Esophagus (tissue), 2 donors: ENCODE measurements around the gene OR6P1. TPM values are rescaled to one million over a fixed set of nuclear protein-coding genes. Genes with fewer than 3 reads are reported as not detected.

Experiments used
- H3K27ac ChIP-seq, 2 donors: one replicate each; pipeline ENCODE4 v1.5.1; 2013; ENCODE audit warnings: low read depth in 2 of 2, mild to moderate bottlenecking in 2 of 2, inconsistent platforms in 1 of 2, low read length in 1 of 2, moderate library complexity in 1 of 2
- H3K27me3 ChIP-seq, 2 donors: one replicate each; pipeline ENCODE4 v1.6.1; 2013; ENCODE audit warnings: low read length in 2 of 2, control low read depth in 1 of 2, mild to moderate bottlenecking in 1 of 2; ENCODE audit not compliant: insufficient read depth in 2 of 2, control insufficient read depth in 1 of 2
- H3K36me3 ChIP-seq, 2 donors: one replicate each; pipeline ENCODE4 v1.6.1; 2013; ENCODE audit warnings: low read length in 1 of 2; ENCODE audit not compliant: control insufficient read depth in 2 of 2, insufficient read depth in 2 of 2
- H3K4me1 ChIP-seq, 2 donors: one replicate each; pipeline ENCODE4 v1.6.1; 2013; ENCODE audit warnings: low read length in 1 of 2; ENCODE audit not compliant: control insufficient read depth in 2 of 2, insufficient read depth in 2 of 2
- H3K4me3 ChIP-seq, 2 donors: one replicate each; pipeline ENCODE4 v1.5.1; 2013; ENCODE audit warnings: low read length in 2 of 2, mild to moderate bottlenecking in 2 of 2, low read depth in 1 of 2, moderate library complexity in 1 of 2
- H3K9me3 ChIP-seq, 2 donors: one replicate each; pipeline ENCODE4 v1.6.1; 2013; ENCODE audit warnings: mild to moderate bottlenecking in 2 of 2, low read depth in 1 of 2, low read length in 1 of 2, moderate library complexity in 1 of 2; ENCODE audit not compliant: control insufficient read depth in 2 of 2, insufficient read depth in 1 of 2
- WGBS, 2 donors: extraction: QIAGEN DNeasy Blood & Tissue Kit; methylation state at CpG; one replicate each; pipeline ENCODE4 v1.1.7; 2013; 5-methylcytosine and 5-hydroxymethylcytosine counted together
- polyA plus RNA-seq, 2 donors: library from polyadenylated mRNA; stranded (reverse); fragments of 200-250 nt; gene quantifications; one replicate each; pipeline ENCODE4 v1.2.3, GENCODE V29; 2013
- donor health status: healthy with polysubstance abuse.
- donor health status: Bipolar disorder and iron deficiency.

The OR6P1 gene
- not detected for polyA plus RNA-seq

DNA sequence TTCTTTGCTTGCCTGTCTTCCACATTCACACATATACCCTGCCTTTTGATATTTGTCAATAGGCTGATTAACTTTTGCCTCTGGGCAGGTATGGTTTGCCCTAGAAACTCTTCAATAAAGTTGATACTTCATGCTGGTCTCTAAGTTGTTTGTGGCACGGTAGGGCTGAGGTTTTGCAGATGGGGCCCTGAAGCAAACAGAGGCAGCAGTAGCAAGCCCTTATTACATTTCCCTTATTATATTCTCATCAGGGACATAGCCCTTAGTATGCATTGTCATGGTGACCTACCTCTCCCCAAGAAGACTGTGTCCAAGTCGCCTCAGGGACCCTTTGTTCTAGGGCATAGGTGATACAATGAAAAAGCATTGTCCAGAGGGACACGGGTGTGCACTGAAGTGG is at the start of gene OR6P1:
Gene OR6P1, minus strand, starts transcription at position 101 of the 400 bp plus-strand sequence. CDS start 6,976 bp downstream, outside the sequence.
- WGBS, 2 donors, result 73 to 78% methylated on average over 3 of the region's 3 CpGs
- H3K4me1 ChIP-seq, result no peaks in the 10 kb centered on the region
- H3K4me3 ChIP-seq, result no peak within 1 kb of the TSS
- no peaks in the 10 kb centered on the region for H3K9me3 ChIP-seq
- no peak within 1 kb of the TSS for H3K27ac ChIP-seq
- no peaks in the 10 kb centered on the region for H3K36me3 ChIP-seq
- H3K27me3 ChIP-seq, result no peaks in the 10 kb centered on the region

DNA sequence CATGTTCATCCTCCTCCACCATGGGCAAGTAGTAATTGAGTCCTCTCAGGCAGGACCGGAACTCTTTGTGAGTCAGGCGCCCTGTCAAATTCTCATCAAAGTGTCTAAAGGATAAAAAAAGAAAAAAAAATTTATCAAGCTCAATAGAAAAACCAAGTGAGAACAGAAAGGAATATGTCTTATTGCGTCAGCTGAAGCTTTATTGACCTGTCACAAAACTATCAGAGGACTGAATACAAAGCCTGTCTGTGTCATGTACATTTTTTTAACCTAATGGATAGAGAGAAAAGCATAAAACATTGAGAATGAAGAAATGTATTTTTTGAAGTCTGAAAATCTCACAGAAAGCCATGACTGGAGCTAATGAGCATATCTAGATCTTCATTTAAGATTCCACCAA is 43.4 kb upstream of the OR6P1 start:
- Histone ChIP-seq H3K27ac (no peak overlapping the region), H3K9me3 (no peaks in the 10 kb centered on the region), H3K4me3 (no peak overlapping the region), H3K36me3 (no peaks in the 10 kb centered on the region), H3K27me3 (no peaks in the 10 kb centered on the region), H3K4me1 (no peaks in the 10 kb centered on the region)
- WGBS, 2 donors, result 72 to 86% methylated on average over 3 of the region's 3 CpGs

DNA sequence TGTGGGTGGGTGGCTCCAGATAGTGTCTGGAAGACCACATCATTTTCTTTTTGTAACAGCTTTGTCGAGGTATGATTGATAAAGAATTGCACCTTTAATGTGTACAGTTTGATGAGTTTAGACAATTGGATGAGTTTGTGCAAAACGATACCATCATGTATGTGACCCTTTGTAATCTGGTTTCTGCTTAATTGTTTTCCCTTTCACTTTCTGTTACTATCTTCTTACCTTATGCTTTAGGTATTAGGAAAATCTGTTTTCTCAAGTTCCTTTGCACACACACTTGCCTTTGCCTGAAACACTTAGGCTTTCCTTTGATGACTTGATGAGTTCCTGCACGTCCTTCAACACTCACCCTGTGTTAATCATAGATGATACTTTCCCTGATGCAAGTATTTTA is 41.5 kb upstream of the OR6P1 start:
- no peaks in the 10 kb centered on the region for H3K4me1 ChIP-seq
- H3K4me3 ChIP-seq, result no peak overlapping the region
- H3K36me3 ChIP-seq, result no peaks in the 10 kb centered on the region
- H3K9me3 ChIP-seq, result no peaks in the 10 kb centered on the region
- 50 to 58% methylated on average over 3 of the region's 3 CpGs for WGBS, 2 donors
- H3K27ac ChIP-seq, result no peak overlapping the region
- H3K27me3 ChIP-seq, result no peaks in the 10 kb centered on the region

- H3K27me3 ChIP-seq, result no peaks in the 10 kb centered on the region
- no peak overlapping the region for H3K27ac ChIP-seq
- no peak overlapping the region for H3K4me3 ChIP-seq
- 71 to 78% methylated on average over 1 of the region's 1 CpG for WGBS, 2 donors
- no peaks in the 10 kb centered on the region for H3K9me3 ChIP-seq
- no peaks in the 10 kb centered on the region for H3K4me1 ChIP-seq
- H3K36me3 ChIP-seq, result no peaks in the 10 kb centered on the region
These were observed 36.9 kb upstream of the OR6P1 start for GRCh38 chr1:158607296-158607695.

DNA sequence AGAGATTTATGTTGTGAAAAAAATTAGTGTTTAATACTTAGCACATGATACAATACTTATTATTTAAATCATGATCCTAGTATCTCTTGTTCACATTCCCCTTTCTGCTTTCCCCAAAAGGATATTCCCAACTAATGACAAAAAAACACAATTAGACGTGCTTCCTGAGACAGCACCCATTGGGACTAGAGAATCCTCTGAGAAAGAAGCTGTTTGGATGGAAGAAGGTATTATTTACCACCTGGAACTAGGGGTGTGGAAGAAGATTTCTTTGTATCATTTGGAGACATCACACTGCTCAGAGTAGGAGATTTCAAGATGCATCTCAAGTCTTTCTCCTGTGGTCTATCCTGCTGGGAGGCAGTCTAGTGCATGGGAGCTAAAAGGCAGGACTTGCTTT is 34.6 kb upstream of the OR6P1 start, which contains the start of gene OR10Z1:
Gene OR10Z1, plus strand, starts transcription at position 301 of the 400 bp plus-strand sequence. CDS start 1,171 bp downstream, outside the sequence.
- WGBS, 2 donors, result 68 to 70% methylated on average over 1 of the region's 1 CpG
- no peaks in the 10 kb centered on the region for H3K9me3 ChIP-seq

DNA sequence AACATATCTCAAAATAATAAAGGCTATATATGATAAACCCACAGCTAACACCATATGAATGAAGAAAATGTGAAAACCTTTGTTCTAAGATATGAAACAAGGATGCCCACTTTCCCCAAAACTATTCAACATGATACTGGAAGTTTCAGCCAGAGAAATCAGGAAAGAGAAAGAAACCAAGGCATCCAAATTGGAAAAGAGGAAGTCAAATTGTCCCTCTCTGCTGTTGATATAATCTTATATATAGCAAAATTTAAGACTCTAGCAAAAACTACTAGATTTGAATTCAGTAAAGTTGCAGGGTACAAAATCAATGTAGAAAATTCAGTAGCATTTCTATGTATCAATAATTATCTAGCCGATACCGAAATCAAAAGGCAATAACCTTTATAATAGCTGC is 30.4 kb upstream of the OR6P1 start:
- Histone ChIP-seq H3K36me3 (no peaks in the 10 kb centered on the region), H3K27ac (no peak overlapping the region), H3K27me3 (no peaks in the 10 kb centered on the region), H3K9me3 (peaks cover 2 to 5% of the 10 kb centered on the region in 2 donors), H3K4me1 (no peaks in the 10 kb centered on the region), H3K4me3 (no peak overlapping the region)
- 48 to 87% methylated on average over 2 of the region's 2 CpGs for WGBS, 2 donors

More for the DNA sequence above, 34.6 kb upstream of the OR6P1 start, which contains the start of gene OR10Z1:
- H3K4me3 ChIP-seq, result no peak within 1 kb of the TSS
- H3K4me1 ChIP-seq, result no peaks in the 10 kb centered on the region
- no peak within 1 kb of the TSS for H3K27ac ChIP-seq
- H3K36me3 ChIP-seq, result no peaks in the 10 kb centered on the region
- H3K27me3 ChIP-seq, result no peaks in the 10 kb centered on the region

- Histone ChIP-seq H3K36me3 (no peaks in the 10 kb centered on the region), H3K27me3 (peaks cover 0 to 3% of the 10 kb centered on the region in 2 donors), H3K9me3 (peaks cover 0 to 2% of the 10 kb centered on the region in 2 donors), H3K4me3 (no peak overlapping the region), H3K27ac (no peak overlapping the region), H3K4me1 (no peaks in the 10 kb centered on the region)
- 79 to 81% methylated on average over 1 of the region's 1 CpG for WGBS, 2 donors
These were observed 16.6 kb upstream of the OR6P1 start for GRCh38 chr1:158586942-158587341.

DNA sequence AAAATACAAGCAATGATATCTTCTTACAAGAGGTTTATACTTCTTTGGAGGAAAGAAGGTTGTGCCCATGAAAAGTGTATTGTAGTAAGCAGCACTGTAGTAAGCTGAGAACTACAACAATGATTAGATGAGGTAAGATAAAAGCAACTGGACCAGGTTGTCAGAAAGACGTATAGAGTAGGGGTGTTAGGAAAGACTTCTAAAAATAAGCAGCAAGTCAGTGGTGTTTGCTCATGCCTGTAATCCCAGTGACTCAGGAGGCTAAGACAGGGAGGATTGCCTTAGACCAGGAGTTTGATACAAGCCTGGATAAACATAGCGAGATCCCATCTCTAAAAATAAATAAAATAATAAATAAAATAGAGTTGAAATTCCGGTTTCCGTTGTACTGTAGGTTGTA is 13.6 kb upstream of the OR6P1 start:
- Histone ChIP-seq H3K4me3 (no peak overlapping the region), H3K9me3 (peaks cover 0 to 2% of the 10 kb centered on the region in 2 donors), H3K4me1 (no peaks in the 10 kb centered on the region), H3K27ac (no peak overlapping the region), H3K27me3 (peaks cover 0 to 3% of the 10 kb centered on the region in 2 donors), H3K36me3 (no peaks in the 10 kb centered on the region)
- WGBS, 2 donors, result 47 to 62% methylated on average over 4 of the region's 4 CpGs

- no peaks in the 10 kb centered on the region for H3K36me3 ChIP-seq
These were observed 9.4 kb upstream of the OR6P1 start, which contains the start of gene OR10X1 for GRCh38 chr1:158579733-158580132. Gene OR10X1 (minus strand): TSS chr1:158579899. CDS start chr1:158579899, 0 bp downstream.

GRCh38 chr1:158577561-158577960 is 7.2 kb upstream of the OR6P1 start:
- H3K27me3 ChIP-seq, result no peaks in the 10 kb centered on the region
- H3K9me3 ChIP-seq, result no peaks in the 10 kb centered on the region
- WGBS, 2 donors, result 89 to 90% methylated on average over 3 of the region's 3 CpGs
- no peaks in the 10 kb centered on the region for H3K36me3 ChIP-seq
- H3K27ac ChIP-seq, result no peak overlapping the region
- no peaks in the 10 kb centered on the region for H3K4me1 ChIP-seq
- H3K4me3 ChIP-seq, result no peak overlapping the region

More at GRCh38 chr1:158579733-158580132, 9.4 kb upstream of the OR6P1 start, which contains the start of gene OR10X1:
- no peaks in the 10 kb centered on the region for H3K4me1 ChIP-seq
- H3K27ac ChIP-seq, result no peak within 1 kb of the TSS
- H3K4me3 ChIP-seq, result no peak within 1 kb of the TSS
- 39 to 60% methylated on average over 1 of the region's 1 CpG for WGBS, 2 donors
- H3K9me3 ChIP-seq, result no peaks in the 10 kb centered on the region
- no peaks in the 10 kb centered on the region for H3K27me3 ChIP-seq
